AG10803 (cell line): ENCODE measurements around the gene SRPK3.
"Not testable (repeated sequence)": the region's sequence is repeated elsewhere in the genome, so short reads cannot be mapped to it uniquely, and the experiment has no call there.

Experiments
- DNase-seq: peaks from one replicate; pipeline ENCODE4 v3.0.0; 2010; ENCODE audit warnings: low read depth
- H3K4me3 ChIP-seq: 2 replicates; pipeline ENCODE4 v1.5.1; 2011; ENCODE audit warnings: mild to moderate bottlenecking, low read length, control low read depth
- TF ChIP-seq, protein P1 (sequence below): conservative IDR thresholded peaks from 2 replicates; pipeline ENCODE4 v1.5.1; 2011; ENCODE audit warnings: mild to moderate bottlenecking, low read length, control low read depth, inconsistent platforms

SRPK3 gene

GRCh38 chrX:153741446-153741845 is 39.4 kb upstream of the SRPK3 start:
- TF ChIP-seq, protein P1, sequence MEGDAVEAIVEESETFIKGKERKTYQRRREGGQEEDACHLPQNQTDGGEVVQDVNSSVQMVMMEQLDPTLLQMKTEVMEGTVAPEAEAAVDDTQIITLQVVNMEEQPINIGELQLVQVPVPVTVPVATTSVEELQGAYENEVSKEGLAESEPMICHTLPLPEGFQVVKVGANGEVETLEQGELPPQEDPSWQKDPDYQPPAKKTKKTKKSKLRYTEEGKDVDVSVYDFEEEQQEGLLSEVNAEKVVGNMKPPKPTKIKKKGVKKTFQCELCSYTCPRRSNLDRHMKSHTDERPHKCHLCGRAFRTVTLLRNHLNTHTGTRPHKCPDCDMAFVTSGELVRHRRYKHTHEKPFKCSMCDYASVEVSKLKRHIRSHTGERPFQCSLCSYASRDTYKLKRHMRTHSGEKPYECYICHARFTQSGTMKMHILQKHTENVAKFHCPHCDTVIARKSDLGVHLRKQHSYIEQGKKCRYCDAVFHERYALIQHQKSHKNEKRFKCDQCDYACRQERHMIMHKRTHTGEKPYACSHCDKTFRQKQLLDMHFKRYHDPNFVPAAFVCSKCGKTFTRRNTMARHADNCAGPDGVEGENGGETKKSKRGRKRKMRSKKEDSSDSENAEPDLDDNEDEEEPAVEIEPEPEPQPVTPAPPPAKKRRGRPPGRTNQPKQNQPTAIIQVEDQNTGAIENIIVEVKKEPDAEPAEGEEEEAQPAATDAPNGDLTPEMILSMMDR: no peak
- H3K4me3 ChIP-seq: no peak overlapping the region
- no peak for DNase-seq

- not testable (repeated sequence) for DNase-seq, H3K4me3 ChIP-seq
Measured at GRCh38 chrX:153742111-153742510, 38.7 kb upstream of the SRPK3 start.

DNA sequence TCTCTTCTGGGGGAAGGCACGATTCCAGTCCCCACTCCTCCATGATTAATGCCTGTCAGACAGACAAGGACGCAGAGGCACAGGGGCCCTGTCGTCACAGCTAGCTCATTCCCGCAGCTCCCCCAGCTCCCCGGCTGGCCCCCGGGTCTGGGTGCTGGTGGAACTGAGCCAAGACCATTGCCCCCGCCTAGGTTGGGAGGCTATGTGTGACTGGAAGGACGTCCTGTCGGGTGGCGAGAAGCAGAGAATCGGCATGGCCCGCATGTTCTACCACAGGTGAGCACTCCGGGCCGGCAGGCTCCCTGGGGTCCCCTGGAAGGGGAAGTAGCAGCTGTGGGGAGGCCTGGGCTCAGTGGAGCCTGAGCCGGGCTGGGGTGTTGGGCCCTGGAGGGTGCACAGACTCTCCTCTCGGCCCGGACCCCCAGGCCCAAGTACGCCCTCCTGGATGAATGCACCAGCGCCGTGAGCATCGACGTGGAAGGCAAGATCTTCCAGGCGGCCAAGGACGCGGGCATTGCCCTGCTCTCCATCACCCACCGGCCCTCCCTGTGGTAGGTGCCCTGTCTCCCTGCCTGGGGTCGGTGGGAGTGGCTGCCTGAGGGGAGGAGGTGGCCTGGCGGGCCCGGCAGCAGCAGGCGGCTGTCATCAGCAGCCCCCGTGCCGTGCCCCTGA is 37.9 kb upstream of the SRPK3 start:
- not testable (repeated sequence) for DNase-seq, H3K4me3 ChIP-seq

GRCh38 chrX:153743468-153744209 is 37.2 kb upstream of the SRPK3 start:
- DNase-seq: peak; percentile 25
- H3K4me3 ChIP-seq: not testable (repeated sequence)

GRCh38 chrX:153744210-153745066 is 36.4 kb upstream of the SRPK3 start:
- no peak for DNase-seq
- no peak overlapping the region for H3K4me3 ChIP-seq
- TF ChIP-seq, protein P1: no peak

GRCh38 chrX:153745067-153745433 is 35.8 kb upstream of the SRPK3 start:
- DNase-seq, H3K4me3 ChIP-seq: not testable (repeated sequence)

GRCh38 chrX:153746359-153746758 is 34.5 kb upstream of the SRPK3 start:
- DNase-seq: no peak
- TF ChIP-seq, protein P1: no peak
- no peak overlapping the region for H3K4me3 ChIP-seq

GRCh38 chrX:153746991-153747390 is 33.9 kb upstream of the SRPK3 start:
- DNase-seq: not testable (repeated sequence)

GRCh38 chrX:153749017-153749416 is 31.8 kb upstream of the SRPK3 start:
- not testable (repeated sequence) for DNase-seq

More at GRCh38 chrX:153746991-153747390, 33.9 kb upstream of the SRPK3 start:
- not testable (repeated sequence) for H3K4me3 ChIP-seq

GRCh38 chrX:153750127-153750774 is 30.6 kb upstream of the SRPK3 start:
- no peak for DNase-seq
- H3K4me3 ChIP-seq: no peak overlapping the region
- TF ChIP-seq, protein P1: no peak

More at GRCh38 chrX:153749017-153749416, 31.8 kb upstream of the SRPK3 start:
- not testable (repeated sequence) for H3K4me3 ChIP-seq
